Activated CD8-positive, alpha-beta memory T cell treated with anti-CD3 and anti-CD28 coated beads, Interleukin-2, amount 50 U/mL, for 48 hours (primary cell): ENCODE data around the gene NUFIP2.
"Not testable (repeated sequence)": the region's sequence is repeated elsewhere in the genome, so short reads cannot be mapped to it uniquely, and the experiment has no call there.

Experiments
- DNase-seq: peaks from one replicate; pipeline ENCODE4 v3.0.0-alpha.2; 2020

Gene NUFIP2

DNA sequence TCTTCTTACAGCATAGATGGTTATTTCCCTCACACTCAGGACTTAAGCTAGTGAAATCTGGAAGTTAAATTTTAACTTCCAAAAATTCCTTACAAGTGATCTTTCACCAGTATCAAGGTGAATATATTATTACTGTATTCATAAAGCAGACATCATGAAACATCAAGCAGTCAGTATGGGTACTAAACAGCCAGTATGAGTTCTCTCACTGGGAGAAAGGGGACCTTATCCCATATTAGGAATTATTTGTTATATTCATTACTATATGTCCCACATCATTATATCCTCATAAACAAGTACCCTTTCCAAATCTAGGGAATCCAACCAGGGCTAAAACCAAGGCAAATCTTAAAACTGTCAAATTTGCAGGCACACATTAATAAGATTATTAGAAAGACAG lies 15.3 kb downstream of the NUFIP2 start:
- no peak for DNase-seq

- no peak for DNase-seq
Observed at GRCh38 chr17:29273924-29274323, 20.0 kb downstream of the NUFIP2 start.

DNA sequence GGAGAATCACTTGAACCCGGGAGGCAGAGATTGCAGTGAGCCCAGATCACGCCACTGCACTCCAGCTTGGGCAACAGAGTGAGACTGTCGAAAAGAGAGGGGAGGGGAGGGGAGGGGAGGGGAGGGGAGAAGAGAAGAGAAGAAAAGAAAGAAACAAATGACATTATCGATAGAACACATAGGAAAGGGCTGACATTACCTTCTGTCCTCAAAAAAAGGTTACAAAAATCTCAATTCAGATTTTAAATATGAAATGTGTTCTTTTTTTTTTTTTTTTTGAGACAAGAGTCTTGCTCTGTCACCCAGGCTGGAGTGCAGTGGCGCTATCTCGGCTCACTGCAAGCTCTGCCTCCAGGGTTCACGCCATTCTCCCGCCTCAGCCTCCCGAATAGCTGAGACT lies 22.0 kb downstream of the NUFIP2 start:
- DNase-seq: not testable (repeated sequence)

DNA sequence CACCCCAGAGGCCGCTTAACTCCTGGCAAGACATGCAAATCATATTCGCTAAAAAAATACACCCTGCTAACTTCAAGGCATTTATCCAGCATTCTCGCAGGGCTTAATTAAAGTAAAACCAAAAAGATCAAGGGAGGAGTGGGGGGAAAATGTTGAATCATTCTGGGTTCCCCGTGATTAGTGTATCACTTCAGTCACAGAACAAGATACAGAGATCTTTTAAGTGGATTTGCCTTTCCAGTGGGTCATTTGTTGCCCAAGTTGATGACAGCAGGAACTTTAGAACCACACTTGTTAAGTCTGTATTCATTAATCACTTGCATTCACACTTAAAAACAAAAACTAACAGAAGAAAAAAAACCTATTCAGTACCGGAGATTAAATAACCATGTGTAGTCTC lies 30.0 kb downstream of the NUFIP2 start:
- DNase-seq: no peak

DNA sequence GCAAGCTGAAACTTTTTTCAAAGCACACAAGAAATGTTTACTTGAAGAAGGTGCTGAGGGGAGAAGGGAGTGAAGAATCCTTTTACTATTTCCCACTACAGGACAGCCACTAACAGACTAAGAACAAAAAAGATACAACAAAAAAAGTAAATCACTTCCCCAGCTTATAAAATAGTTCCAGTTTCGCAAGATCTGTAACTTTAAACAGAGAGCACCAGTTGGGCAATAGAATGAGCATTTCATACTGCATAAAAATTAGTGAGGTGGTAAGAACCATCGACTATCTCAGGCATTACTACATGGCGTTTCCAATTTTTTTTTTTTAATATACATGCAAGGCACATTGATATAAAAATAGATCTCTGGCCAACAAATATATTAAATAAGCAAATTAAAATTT lies 36.2 kb downstream of the NUFIP2 start:
- no peak for DNase-seq

GRCh38 chr17:29256735-29257466 lies 37.0 kb downstream of the NUFIP2 start:
- DNase-seq: no peak

GRCh38 chr17:29255926-29256522 lies 37.9 kb downstream of the NUFIP2 start:
- DNase-seq: no peak

- no peak for DNase-seq
Observed at GRCh38 chr17:29253037-29253436, 40.9 kb downstream of the NUFIP2 start.

GRCh38 chr17:29252101-29252791 lies 41.7 kb downstream of the NUFIP2 start:
- no peak for DNase-seq

- DNase-seq: no peak
Observed at GRCh38 chr17:29251184-29251583, 42.8 kb downstream of the NUFIP2 start.

- DNase-seq: no peak
Observed at GRCh38 chr17:29250666-29251065, 43.3 kb downstream of the NUFIP2 start.

DNA sequence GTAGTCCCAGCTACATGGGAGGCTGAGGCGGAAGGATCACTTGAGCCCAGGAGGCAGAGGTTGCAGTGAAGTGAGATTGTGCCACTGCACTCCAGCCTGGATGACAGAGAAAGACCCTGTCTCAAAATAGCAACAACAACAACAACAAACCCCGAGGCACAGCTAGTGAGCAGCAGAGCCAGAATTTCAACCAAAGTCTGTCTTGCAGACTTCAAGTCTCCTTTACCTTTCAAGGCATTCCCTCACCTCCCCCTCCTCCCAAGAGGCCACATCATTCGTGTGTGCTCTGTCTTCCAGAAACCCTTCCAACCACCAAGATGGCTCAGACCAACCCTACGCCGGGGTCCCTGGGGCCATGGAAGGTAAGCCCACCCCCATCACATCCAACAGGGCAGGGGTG lies 45.1 kb downstream of the NUFIP2 start:
- DNase-seq: no peak

DNA sequence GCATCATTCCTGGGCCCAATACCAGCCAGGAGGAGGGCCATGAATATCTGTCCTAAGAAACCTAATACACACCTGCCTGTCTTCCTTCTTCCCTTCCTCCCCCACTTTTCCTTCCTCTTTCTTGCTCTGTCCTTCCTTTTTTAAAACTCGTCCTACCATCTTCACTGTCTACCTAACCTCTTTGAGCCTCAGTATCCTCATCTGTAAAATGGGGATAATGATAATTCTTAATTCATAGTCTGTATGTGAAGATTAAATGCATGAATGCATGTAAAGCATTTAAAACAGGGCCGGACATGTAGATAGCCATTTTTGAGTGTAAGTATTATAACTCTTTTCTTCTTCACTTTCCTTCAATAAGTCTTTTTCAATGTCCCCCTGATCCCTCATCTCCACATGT lies 46.7 kb downstream of the NUFIP2 start:
- no peak for DNase-seq

- no peak for DNase-seq
Observed at GRCh38 chr17:29246628-29247027, 47.3 kb downstream of the NUFIP2 start, which contains the start of gene CRYBA1. TSS of gene CRYBA1 (plus strand) at chr17:29246859. CDS start at chr17:29246864, 5 bp downstream.

DNA sequence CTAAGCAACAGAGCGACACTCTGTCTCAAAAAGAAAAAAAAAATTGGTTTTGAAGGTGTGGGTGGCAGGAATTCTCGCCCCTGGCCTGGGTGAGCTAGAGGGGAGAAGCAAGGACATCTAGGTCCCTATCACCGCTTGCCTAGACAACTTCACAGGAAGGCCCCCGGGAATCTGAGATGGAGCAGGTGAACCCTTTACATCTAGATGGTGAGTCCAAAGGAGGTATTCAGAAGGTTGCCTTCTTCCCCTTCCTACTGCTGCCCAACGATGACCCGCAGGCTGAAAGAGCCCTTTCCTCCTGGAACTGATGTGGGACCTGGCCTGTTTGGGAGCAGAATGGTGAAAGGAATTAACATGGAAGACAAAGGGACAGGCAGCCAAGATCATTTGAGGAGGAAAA lies 48.5 kb downstream of the NUFIP2 start:
- DNase-seq: no peak

DNA sequence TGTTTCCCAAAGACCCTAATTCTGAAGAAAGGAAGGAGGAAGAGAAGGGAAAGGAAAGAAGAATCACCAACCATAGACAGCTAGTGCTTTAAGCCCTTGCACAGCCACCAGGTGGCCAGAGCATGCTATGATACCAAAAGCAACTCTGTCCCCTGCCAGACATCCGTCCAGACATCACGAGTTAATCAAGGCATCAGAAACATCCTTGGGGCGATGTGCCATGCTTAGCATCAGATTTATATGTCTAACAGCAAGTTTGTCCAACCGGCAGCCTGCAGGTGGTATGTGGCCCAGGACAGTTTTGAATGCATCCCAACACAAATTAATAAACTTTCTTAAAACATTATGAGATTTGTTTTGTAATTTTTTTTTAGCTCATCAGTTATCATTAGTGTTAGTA lies 50.2 kb downstream of the NUFIP2 start:
- DNase-seq: no peak

- DNase-seq: no peak
Observed at GRCh38 chr17:29242790-29243189, 51.2 kb downstream of the NUFIP2 start.

GRCh38 chr17:29242051-29242450 lies 51.9 kb downstream of the NUFIP2 start:
- DNase-seq: no peak

DNA sequence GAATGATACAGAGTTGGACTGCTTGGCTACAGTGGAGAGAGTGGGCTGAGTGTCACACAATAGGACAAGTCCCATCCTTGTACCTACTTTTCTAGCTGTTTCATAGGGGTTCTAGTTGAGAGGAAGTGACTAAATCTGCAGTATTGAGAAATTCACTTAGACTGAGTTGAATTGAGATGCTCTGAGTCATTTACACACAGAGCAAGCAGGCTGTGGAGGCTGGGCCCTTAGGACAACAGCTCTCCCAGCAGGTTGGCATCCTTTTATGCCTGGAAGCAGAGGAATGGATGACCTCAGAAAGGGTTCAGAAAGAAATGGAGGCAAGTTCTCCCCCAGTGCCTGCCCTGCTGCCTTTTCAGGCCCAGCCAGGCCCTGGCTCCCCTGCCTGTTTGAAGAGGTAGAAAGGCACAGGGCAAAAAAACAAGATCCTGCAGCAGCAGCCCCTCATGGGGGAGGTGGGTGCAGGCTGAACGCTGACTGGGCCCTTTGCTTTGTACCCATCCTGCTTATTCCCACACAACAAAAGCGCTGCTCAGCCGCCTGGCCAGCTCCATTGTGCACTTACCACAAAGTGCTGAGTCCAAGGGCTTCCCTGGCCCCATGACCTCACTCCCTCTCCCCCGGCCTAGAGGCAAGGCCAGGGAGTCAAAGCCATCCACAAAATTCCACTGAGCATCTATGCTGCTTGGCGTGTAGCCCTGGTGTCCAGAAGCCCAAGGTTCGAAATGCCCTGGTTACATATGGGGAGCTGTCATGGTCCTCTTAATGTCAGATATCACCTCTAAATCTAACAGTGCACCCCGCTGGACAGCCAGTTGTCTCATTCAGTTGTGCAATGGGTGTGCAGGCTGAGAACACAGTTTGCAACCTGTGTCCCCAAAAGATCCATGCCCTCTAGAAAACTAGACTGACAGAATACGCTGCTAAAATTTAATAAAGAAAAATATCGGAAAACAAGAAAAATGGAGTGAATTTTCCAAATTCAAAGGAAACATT lies 52.7 kb downstream of the NUFIP2 start:
- DNase-seq: peak; percentile 61

GRCh38 chr17:29240477-29240876 lies 53.5 kb downstream of the NUFIP2 start:
- no peak for DNase-seq

- no peak for DNase-seq
Observed at GRCh38 chr17:29238133-29238850, 55.7 kb downstream of the NUFIP2 start.

GRCh38 chr17:29237476-29238132 lies 56.3 kb downstream of the NUFIP2 start:
- DNase-seq: no peak
